GM18868 (cell line): Measurements from ENCODE around the gene STAC2.

Experiments
- ATAC-seq: cut with Tn5 transposase; IDR thresholded peaks from one replicate; pipeline ENCODE4 v1.9.1; 2021; ENCODE audit warnings: mild to moderate bottlenecking, moderate library complexity; ENCODE audit not compliant: unreplicated experiment

STAC2 gene

GRCh38 chr17:39165841-39166349 lies 59.9 kb downstream of the STAC2 start, which contains the start of gene ARL5C:
TSS of gene ARL5C (minus strand) at chr17:39166161. CDS start at chr17:39165760, 401 bp downstream.
- no peak for ATAC-seq

GRCh38 chr17:39165178-39165840 lies 60.4 kb downstream of the STAC2 start:
- no peak for ATAC-seq

- ATAC-seq = no peak
Observed at GRCh38 chr17:39164675-39165143, 61.0 kb downstream of the STAC2 start.

- ATAC-seq = no peak
Observed at GRCh38 chr17:39161962-39162361, 63.8 kb downstream of the STAC2 start.
